BE2C (cell line): Measurements from ENCODE around the gene SS18L1.

Experiments used
- DNase-seq: peaks from one replicate; pipeline ENCODE4 v3.0.0-alpha.2; 2020
- H3K27me3 ChIP-seq: fragments of 250-450 bp; sonication (Bioruptor Pico); 2 replicates; pipeline ENCODE4 v1.5.1; 2020; ENCODE audit warnings: mild to moderate bottlenecking
- H3K36me3 ChIP-seq: fragments of 250-450 bp; sonication (Bioruptor Pico); 2 replicates; pipeline ENCODE4 v1.5.1; 2020; ENCODE audit warnings: mild to moderate bottlenecking
- H3K4me1 ChIP-seq: fragments of 250-450 bp; sonication (Bioruptor Pico); 2 replicates; pipeline ENCODE4 v1.5.1; 2020
- H3K4me3 ChIP-seq: 2 replicates; pipeline ENCODE4 v1.5.1; 2011; ENCODE audit warnings: low read depth, low read length
- H3K9me3 ChIP-seq: fragments of 250-450 bp; sonication (Bioruptor Pico); 2 replicates; pipeline ENCODE4 v1.5.1; 2020
- CTCF ChIP-seq: IDR thresholded peaks from 2 replicates; pipeline ENCODE4 v1.5.1; 2012; ENCODE audit warnings: mild to moderate bottlenecking, low read depth, low read length

The SS18L1 gene

GRCh38 chr20:62116558-62117361, 26.8 kb upstream of the SS18L1 start:
- Histone ChIP-seq H3K4me1 (no peaks in the 10 kb centered on the region), H3K4me3 (no peak overlapping the region), H3K36me3 (no peaks in the 10 kb centered on the region), H3K27me3 (no peaks in the 10 kb centered on the region), H3K9me3 (peaks cover 2% of the 10 kb centered on the region)
- TF ChIP-seq CTCF = no peak
- DNase-seq = no peak

GRCh38 chr20:62117362-62117646, 26.3 kb upstream of the SS18L1 start:
- DNase-seq = peak; percentile 35
- H3K9me3 ChIP-seq = peaks cover under 1% of the 10 kb centered on the region

GRCh38 chr20:62117658-62118057, 25.9 kb upstream of the SS18L1 start:
- H3K27me3 ChIP-seq = no peaks in the 10 kb centered on the region
- H3K36me3 ChIP-seq = no peaks in the 10 kb centered on the region
- no peak overlapping the region for H3K4me3 ChIP-seq
- TF ChIP-seq CTCF = no peak
- no peaks in the 10 kb centered on the region; the same call in none of the 2 replicates for H3K9me3 ChIP-seq
- H3K4me1 ChIP-seq = no peaks in the 10 kb centered on the region
- no peak for DNase-seq

More at GRCh38 chr20:62117362-62117646, 26.3 kb upstream of the SS18L1 start:
- Histone ChIP-seq H3K4me1 (no peaks in the 10 kb centered on the region), H3K36me3 (no peaks in the 10 kb centered on the region), H3K4me3 (no peak overlapping the region), H3K27me3 (no peaks in the 10 kb centered on the region)
- TF ChIP-seq CTCF = no peak

- H3K4me3 ChIP-seq = no peak overlapping the region
- TF ChIP-seq CTCF = no peak
- H3K4me1 ChIP-seq = no peaks in the 10 kb centered on the region
- no peaks in the 10 kb centered on the region for H3K36me3 ChIP-seq
- H3K27me3 ChIP-seq = no peaks in the 10 kb centered on the region
- DNase-seq = no peak
- no peaks in the 10 kb centered on the region; the same call in 1 of the 2 replicates for H3K9me3 ChIP-seq
These were observed 25.2 kb upstream of the SS18L1 start for GRCh38 chr20:62118113-62119043.

- peaks cover 1% of the 10 kb centered on the region; the same call in 1 of the 2 replicates for H3K4me1 ChIP-seq
- no peak for DNase-seq
- no peaks in the 10 kb centered on the region for H3K9me3 ChIP-seq
- H3K27me3 ChIP-seq = no peaks in the 10 kb centered on the region
- no peak for TF ChIP-seq CTCF
- peaks cover 2% of the 10 kb centered on the region for H3K36me3 ChIP-seq
- H3K4me3 ChIP-seq = no peak overlapping the region
These were observed 24.5 kb upstream of the SS18L1 start for GRCh38 chr20:62119115-62119514.
